ENCODE measurements around the gene SIPA1. TPM values are rescaled to one million over a fixed set of nuclear protein-coding genes. Genes with fewer than 3 reads are reported as not detected.

Gene SIPA1
- total and polyA plus RNA-seq, 2 of the 8 experiments (the other 6 are each of a cell fraction or from before 2014, with no cell fraction given) = 35.3 to 72.2 TPM

- no peak for TF ChIP-seq JUN (IDR thresholded peaks at IDR 0.05; ENCODE audit: low read depth, low read length)
- no peak for TF ChIP-seq MAX (IDR thresholded peaks at IDR 0.05)
- no peak for TF ChIP-seq BCL11A (IDR thresholded peaks at IDR 0.05; ENCODE audit: low read depth in 2 of 2, low read length in 2 of 2)
- TF ChIP-seq SIX5 (IDR thresholded peaks at IDR 0.05; ENCODE audit: low read depth, low read length) = no peak
- TF ChIP-seq TAF1 (IDR thresholded peaks at IDR 0.05; ENCODE audit: low read depth, low read length) = no peak
- no peak for TF ChIP-seq SP2 (IDR thresholded peaks at IDR 0.05; ENCODE audit: low read length)
- no peak for TF ChIP-seq POU5F1 (IDR thresholded peaks at IDR 0.05; ENCODE audit: low read depth, low read length)
- no peak for TF ChIP-seq ZNF274 (IDR thresholded peaks at IDR 0.05; ENCODE audit: borderline replicate concordance, extremely low read depth, low read length)
- no peak for TF ChIP-seq BACH1 (IDR thresholded peaks at IDR 0.05; ENCODE audit: low read length)
Observed at GRCh38 chr11:65639623-65640482, 2.0 kb downstream of the SIPA1 start (continued).

Data from H1 (cell line).